Adrenal gland (tissue), 5 donors: ENCODE measurements around the gene NECAB3.

Experiments
- POLR2A ChIP-seq, 2 donors: fragments of 450-650 bp; IDR thresholded peaks; one replicate each; pipeline ENCODE4 v1.6.1; 2017; ENCODE audit warnings: antibody characterized with exemption in 2 of 2, mild to moderate bottlenecking in 2 of 2, moderate library complexity in 1 of 2
- TF ChIP-seq, protein P1 (sequence below), 6 experiments: fragments of 450-650 bp in 4 of 6; fragments of 200-600 bp in 2 of 6; sonication (generic) in 1 of 6; IDR thresholded peaks; 1 replicate in 5 of 6; 2 replicates in 1 of 6; pipeline versions ENCODE4 v1.5.1 to v1.8.0; 2016 to 2021; ENCODE audit warnings: antibody characterized with exemption in 6 of 6, mild to moderate bottlenecking in 2 of 6, moderate library complexity in 1 of 6
- donor health status: DM: no; HTN: no; CAD: no.

DNA sequence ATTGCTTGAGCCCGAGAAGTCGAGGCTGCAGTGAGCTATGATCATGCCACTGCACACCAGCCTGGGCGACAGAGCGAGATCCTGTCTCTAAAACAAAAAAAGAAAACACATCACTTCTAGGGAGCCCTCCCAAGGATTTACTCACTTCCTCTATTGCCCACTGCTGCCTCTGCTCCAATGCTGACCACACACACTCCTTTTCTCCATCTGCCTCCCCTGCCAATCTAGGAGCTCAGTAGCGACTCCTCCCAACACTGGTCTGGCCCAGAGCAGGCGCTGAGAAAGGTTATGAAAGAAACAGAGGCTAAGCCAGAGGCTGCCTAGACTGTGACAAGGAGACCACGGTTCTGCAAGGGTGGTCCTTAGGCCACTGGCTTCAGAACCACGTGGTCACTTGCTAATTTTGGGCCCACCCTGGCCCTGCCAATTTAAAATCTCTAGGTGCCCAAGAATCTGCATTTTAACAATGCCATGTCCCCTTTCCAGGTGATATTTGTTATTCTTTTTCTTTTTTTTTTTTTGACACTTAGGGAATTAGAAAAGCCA is 13.2 kb upstream of the NECAB3 start:
- TF ChIP-seq, protein P1, sequence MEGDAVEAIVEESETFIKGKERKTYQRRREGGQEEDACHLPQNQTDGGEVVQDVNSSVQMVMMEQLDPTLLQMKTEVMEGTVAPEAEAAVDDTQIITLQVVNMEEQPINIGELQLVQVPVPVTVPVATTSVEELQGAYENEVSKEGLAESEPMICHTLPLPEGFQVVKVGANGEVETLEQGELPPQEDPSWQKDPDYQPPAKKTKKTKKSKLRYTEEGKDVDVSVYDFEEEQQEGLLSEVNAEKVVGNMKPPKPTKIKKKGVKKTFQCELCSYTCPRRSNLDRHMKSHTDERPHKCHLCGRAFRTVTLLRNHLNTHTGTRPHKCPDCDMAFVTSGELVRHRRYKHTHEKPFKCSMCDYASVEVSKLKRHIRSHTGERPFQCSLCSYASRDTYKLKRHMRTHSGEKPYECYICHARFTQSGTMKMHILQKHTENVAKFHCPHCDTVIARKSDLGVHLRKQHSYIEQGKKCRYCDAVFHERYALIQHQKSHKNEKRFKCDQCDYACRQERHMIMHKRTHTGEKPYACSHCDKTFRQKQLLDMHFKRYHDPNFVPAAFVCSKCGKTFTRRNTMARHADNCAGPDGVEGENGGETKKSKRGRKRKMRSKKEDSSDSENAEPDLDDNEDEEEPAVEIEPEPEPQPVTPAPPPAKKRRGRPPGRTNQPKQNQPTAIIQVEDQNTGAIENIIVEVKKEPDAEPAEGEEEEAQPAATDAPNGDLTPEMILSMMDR (IDR thresholded peaks at IDR 0.05), result no peak
- no peak for TF ChIP-seq POLR2A (IDR thresholded peaks at IDR 0.05)
